ENCODE data around the gene ASB13. TPM values are rescaled to one million over a fixed set of nuclear protein-coding genes. Genes with fewer than 3 reads are reported as not detected.

ASB13 gene
- polyA plus RNA-seq, 1 of the 3 experiments (the other 2 are of a cell fraction), result 9.2 TPM

DNA sequence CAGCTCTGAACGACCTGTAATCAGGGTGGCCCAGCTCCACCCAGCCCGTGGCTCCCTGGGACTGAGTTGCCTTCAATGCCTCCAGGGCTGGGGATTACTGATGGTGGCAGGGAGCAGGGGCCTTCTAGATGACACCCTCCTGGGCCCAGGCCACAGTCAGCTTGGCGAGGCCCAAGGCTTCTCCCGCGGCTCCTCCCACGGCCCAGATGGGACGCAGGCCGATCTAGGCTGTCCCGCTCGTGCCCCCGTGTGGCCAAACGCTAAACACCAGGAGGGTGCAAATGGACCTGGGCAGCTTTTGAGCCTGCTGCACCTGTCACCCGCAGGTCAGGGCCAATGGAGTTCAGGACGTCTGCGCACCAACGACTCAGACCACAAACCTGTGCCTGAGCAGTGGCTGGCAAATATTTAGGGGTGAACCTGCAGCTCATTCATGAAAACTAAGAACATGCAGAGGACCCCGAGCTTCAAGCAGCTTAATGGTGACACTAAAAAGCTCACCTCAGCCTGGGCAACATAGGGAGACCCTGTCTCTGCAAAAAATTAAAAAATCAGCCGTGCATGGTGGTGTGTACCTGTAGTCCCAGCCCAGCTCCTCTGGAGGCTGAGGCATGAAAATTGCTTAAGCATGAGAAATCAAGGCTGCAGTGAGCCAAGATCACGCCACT lies 43.2 kb downstream of the ASB13 start:
- ChIA-PET CTCF (interaction anchor here (0.6 to 11.8 kb wide), 73 partner anchors 9 to 1872 kb away, joined by 3 to 449 read pairs (median 4); partner anchors contain the start of genes CALML3 and CALML5), POLR2A (interaction anchor here (0.6 to 1.1 kb wide), 2 partner anchors 182 to 188 kb away, joined by 3 to 5 read pairs; no protein-coding TSS in a partner anchor)
- Histone ChIP-seq H3F3A (replicated peaks; ENCODE audit: insufficient read depth) (no peaks in the 10 kb centered on the region), H4K20me1 (ENCODE audit: insufficient read depth) (no peaks in the 10 kb centered on the region), H2AFZ (ENCODE audit: low read depth) (peak overlapping the region; percentile 90; the same call in 1 of the 2 replicates), H3K9ac (peak overlapping the region; percentile 55; the same call in 1 of the 2 replicates), H3K4me1 (ENCODE audit: control insufficient read depth in 1 of 2, insufficient read depth in 2 of 2, low read depth in 1 of 2, low read length in 1 of 2) (peaks cover 7 to 19% of the 10 kb centered on the region in 2 experiments; a peak in 2 of 4 replicates), H3K27ac (ENCODE audit: low read depth in 2 of 2, low read length in 1 of 2) (peak overlapping the region in 1 of 2 experiments; percentile 58; a peak in 2 of 4 replicates), H3K4me3 (ENCODE audit: low read depth in 2 of 2, low read length in 1 of 2) (no peak overlapping the region), H3K9me2 (no peaks in the 10 kb centered on the region), H3K9me3 (no peaks in the 10 kb centered on the region), H3K36me3 (replicated peaks in 1 of 2; ENCODE audit: control insufficient read depth in 1 of 2, insufficient read depth in 2 of 2, low read length in 1 of 2) (no peaks in the 10 kb centered on the region), H3K4me2 (peak overlapping the region; percentile 45; the same call in 1 of the 2 replicates), H3K79me2 (ENCODE audit: insufficient read depth) (no peaks in the 10 kb centered on the region), H3K27me3 (ENCODE audit: insufficient read depth) (no peaks in the 10 kb centered on the region)
- DNase-seq, result peak; percentile 91
- TF ChIP-seq TAF1 (IDR thresholded peaks at IDR 0.05; ENCODE audit: borderline replicate concordance, low read depth, low read length) (no peak), SMC3 (IDR thresholded peaks at IDR 0.05; ENCODE audit: low read depth, low read length) (peak; percentile 97), TEAD4 (IDR thresholded peaks at IDR 0.05; ENCODE audit: borderline replicate concordance, insufficient read depth) (no peak), RXRA (IDR thresholded peaks at IDR 0.05; ENCODE audit: borderline replicate concordance, low read depth) (no peak), MEF2A (IDR thresholded peaks at IDR 0.05; ENCODE audit: borderline replicate concordance, low read depth) (no peak), ELF1 (IDR thresholded peaks at IDR 0.05) (no peak), REST (IDR thresholded peaks at IDR 0.05; ENCODE audit: low read depth, low read length) (no peak), USF2 (IDR thresholded peaks at IDR 0.05; ENCODE audit: borderline replicate concordance, low read depth, low read length) (no peak), RCOR1 (IDR thresholded peaks at IDR 0.05; ENCODE audit: low read length) (peak; percentile 51; the same call in 1 of the 2 replicates), RAD21 (IDR thresholded peaks at IDR 0.05; ENCODE audit: low read length) (peak; percentile 91), TCF12 (IDR thresholded peaks at IDR 0.05) (peak; percentile 43; the same call in 1 of the 2 replicates), CTCF (IDR thresholded peaks at IDR 0.05) (peak; percentile 90)
- 20% methylated on average over 17 of the region's 19 CpGs for WGBS (ENCODE audit: low lambda C conversion rate)
